IPS DF 4.7 (cell line): Measurements from ENCODE around the gene CDHR3.
"Not testable (repeated sequence)": the region's sequence is repeated elsewhere in the genome, so short reads cannot be mapped to it uniquely, and the experiment has no call there.

Experiments used
- DNase-seq: peaks from one replicate; pipeline ENCODE4 v3.0.0-alpha.2; 2013; ENCODE audit warnings: low spot score; ENCODE audit errors: extremely low read depth

Gene CDHR3, protein sequence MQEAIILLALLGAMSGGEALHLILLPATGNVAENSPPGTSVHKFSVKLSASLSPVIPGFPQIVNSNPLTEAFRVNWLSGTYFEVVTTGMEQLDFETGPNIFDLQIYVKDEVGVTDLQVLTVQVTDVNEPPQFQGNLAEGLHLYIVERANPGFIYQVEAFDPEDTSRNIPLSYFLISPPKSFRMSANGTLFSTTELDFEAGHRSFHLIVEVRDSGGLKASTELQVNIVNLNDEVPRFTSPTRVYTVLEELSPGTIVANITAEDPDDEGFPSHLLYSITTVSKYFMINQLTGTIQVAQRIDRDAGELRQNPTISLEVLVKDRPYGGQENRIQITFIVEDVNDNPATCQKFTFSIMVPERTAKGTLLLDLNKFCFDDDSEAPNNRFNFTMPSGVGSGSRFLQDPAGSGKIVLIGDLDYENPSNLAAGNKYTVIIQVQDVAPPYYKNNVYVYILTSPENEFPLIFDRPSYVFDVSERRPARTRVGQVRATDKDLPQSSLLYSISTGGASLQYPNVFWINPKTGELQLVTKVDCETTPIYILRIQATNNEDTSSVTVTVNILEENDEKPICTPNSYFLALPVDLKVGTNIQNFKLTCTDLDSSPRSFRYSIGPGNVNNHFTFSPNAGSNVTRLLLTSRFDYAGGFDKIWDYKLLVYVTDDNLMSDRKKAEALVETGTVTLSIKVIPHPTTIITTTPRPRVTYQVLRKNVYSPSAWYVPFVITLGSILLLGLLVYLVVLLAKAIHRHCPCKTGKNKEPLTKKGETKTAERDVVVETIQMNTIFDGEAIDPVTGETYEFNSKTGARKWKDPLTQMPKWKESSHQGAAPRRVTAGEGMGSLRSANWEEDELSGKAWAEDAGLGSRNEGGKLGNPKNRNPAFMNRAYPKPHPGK

DNA sequence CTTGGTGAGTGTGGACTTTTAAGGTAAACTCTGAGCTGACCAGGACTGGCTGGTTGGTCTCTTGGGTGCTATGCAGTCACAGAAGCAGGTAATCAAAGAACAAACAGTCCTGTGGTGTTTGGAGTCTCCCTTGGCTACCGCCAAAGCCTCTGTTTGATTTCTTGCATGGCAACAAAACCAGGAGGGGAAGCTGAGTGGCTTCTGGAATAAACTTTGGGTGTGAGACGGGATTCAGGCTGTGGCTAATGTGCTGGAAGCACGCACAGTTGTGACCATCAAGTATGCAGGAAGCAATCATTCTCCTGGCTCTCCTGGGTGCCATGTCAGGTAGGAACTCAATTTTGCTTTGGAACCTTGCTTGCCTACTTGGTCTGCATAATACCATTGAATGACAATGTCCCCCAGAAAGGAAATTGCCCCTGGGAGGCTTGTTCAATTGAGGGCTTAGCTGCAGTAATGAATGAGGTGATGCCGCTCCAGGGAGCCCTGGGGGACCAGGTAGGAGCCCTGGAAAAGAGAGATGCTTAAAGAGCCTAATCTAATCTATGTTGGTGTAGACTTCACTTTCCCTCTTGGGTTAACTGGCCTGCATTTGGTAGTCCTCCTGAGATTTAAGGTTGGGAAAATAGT is at the start of gene CDHR3:
TSS of gene CDHR3 (plus strand) at position 227 of the 630 bp plus-strand sequence. CDS start at position 282, 55 bp downstream.
- DNase-seq, result no peak

DNA sequence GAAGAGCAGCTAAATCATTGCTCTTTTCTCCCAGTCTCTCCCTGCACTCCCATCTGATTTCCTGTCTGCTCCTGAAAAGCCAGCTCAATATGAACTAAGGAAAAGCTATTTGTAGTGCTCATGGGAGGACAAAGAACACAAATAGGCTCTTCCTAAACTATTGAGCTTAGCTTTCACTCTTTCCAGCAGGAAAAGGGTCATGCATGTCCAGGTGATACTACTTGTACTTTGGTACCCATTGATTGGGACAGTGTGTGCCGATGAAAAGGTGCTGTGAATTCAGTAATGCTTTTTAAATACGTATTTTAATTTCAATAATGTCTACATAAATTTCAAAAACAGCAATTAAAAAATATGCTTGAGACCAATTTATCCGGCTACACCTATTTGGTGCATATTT is 49.1 kb upstream of the CDHR3 start:
- no peak for DNase-seq

DNA sequence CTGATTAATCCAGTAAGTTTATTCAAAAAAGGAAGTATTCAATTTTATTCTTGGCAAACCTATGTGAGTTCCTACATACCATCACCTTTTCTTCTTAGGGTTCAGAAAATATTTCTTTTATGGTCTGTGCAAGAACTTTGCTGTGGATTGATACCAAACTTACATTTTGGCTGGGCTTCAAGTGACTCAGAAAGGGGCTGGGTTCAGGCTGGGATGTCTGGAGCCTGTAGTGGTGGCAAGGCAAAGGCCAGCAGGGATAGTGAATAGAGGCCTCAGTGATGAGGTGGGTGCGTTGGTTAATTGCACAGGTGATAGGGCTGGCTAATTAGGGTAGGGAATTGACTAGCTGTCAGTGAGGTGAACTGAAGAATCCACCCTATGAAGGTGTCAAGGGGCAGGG is 46.5 kb upstream of the CDHR3 start:
- no peak for DNase-seq

DNA sequence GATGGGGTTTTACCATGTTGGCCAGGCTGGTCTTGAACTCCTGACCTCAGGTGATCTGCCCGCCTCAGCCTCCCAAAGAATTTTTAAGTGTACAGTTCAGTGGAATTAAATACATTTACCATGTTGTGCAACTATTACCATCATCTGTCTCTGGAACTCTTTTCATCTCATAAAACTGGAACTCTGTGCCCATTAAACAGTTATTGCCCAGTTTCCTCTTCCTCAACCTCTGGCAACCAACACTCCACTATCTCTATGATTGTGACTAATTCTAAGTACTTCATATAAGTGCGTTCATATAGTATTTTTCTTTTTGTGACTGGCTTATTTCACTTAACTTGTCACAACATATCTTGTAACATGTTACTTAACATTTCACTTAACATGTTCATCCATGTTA is 45.4 kb upstream of the CDHR3 start:
- DNase-seq, result no peak

DNA sequence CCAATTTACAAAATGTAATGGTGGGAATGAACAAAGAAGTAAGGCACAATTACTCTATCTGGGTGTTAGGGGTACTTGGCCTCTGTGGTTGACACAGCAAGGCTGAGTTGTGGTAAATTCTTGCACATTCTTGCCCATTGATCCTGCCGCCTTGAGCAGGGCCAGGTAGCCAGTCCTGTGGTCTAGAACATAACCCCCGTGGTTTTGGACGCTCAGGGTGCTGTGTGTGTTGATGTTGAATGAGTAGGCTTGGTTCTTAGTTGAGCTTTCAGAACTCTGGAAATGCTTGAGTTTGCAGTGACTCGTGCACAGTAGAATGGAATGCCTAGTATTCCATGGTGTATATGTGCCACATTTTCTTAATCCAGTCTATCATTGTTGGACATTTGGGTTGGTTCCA is 42.3 kb upstream of the CDHR3 start:
- no peak for DNase-seq

DNA sequence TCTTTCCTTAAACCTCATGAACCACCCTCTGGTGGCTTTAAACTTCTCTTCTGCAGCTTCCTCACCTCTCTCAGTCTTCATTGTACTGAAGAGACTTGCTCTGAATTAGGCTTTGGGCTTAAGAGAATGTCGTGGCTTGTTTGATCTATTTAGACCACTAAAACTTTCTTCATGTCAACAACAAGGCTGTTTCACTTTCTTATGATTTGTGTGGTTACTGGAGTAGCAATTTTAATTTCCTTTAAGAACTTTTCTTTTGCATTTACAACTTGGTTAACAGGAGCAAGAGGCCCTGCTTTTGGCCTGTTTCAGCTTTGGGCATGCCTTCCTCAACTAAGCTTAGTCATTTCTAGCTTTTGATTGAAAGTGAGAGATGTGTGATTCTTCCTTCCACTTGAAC is 38.1 kb upstream of the CDHR3 start:
- DNase-seq, result no peak

DNA sequence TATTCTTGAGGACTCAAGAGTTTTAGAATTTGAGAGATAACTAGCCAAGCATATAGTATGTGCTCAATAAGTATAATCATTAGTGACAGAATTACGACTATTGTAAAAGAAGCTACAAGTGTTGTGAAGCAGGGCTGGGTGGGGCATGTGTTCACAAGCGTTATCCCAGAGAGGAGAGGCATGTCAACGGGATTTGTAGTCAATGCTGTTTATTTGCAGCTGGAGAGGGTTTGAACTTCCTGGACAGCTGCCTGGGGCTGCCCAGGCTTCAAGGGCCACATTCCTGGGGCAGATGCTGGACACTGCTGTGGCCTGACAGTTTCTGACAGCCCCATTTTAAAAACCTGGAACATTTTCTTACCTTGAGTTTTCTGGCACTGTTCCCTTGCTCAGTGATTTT is 36.9 kb upstream of the CDHR3 start:
- no peak for DNase-seq

DNA sequence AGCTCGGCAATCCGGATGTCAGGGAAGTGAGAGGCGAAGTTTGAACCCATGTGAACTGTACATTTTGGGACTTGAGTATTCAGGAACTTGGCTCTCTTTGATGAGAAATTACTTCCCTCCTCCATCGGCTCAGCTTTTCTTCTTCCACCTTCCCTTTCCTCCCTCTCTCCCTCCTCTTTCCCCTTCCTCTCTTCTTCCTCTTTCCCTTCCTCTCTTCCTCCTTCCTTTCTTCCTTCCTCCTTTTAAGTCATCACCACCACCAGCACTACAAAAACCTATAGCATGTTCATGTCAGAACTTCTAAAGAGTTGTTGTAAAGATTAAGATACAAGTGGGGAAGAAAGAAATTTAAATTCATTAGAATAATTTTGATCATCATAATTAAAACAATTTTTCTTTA is 31.9 kb upstream of the CDHR3 start:
- no peak for DNase-seq

DNA sequence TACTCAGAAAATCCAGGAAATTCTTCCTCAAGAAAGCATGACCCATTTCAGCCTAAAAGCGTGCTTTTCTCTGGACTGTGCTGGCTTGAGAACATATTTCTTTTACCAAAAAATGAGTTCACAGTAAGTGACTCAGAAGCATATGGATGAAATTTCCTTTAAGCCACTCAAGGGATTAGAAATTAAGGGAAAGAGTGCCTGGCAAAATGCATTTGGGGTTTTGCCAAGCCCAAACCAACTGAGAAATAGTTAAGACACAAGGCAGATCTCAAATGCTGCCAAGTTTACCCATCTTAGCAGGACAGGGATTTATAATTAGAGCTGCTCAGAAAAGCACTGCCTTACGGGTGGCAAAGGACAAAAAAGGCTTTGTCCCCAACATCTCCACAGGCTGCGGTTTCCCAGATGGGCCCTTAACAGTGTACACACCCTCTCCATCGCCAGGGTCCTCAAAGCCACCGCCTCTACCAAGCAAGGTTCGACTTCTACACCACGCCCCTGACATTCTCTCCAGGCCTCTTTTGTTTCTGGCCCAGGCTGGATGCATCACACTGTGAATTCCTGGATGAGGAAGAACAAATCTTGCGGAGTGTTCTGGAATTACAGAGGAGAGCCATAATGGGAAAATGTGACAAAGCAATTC is 30.1 kb upstream of the CDHR3 start:
- DNase-seq, result peak; percentile 5

DNA sequence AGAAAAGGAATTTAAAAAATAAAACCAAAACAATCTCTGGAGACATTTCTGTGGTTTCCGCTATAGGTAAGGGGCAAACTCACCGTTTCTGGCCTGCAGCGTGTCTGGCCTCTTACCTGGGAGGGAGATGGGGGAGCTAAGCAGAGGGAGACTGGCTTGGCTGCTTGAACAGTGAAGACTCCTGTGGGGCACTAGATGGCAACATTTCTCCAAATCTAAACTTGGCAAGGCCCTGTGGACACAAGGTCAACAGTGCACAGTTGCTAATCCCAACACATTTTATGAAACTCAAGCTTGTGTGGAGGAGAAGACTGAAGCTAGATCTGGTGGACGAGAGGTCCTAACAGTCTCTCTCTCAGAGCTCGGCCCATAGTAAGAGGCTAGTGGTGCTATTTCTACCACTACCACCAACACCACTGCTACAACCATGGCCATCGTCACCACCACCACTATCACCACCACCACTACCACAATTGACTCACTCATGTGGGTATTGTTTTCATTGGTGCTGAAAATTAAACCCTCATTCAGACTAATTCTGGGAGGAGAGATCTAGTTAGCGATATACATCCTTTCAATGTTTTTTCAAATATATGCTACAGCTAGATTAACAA is 28.4 kb upstream of the CDHR3 start:
- peak; percentile 33 for DNase-seq

DNA sequence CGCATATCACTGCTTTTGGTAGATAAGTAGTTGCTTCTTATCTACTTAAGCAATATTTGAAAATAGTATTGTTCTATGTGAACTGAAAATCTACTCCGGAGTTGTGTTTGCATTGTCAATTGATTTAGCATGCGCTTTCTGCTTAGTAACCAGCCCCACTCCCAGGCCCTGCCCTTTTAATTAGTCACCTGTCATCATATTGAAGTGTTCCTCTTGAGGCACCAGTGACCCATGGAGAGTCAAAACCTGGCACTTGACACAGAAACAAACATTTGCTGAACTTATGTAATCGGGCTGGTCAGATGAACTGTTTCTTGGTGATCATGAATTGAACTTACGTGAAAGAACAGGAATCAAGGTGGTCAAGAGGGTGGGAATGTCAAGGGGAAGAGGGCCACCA is 27.8 kb upstream of the CDHR3 start:
- no peak for DNase-seq

DNA sequence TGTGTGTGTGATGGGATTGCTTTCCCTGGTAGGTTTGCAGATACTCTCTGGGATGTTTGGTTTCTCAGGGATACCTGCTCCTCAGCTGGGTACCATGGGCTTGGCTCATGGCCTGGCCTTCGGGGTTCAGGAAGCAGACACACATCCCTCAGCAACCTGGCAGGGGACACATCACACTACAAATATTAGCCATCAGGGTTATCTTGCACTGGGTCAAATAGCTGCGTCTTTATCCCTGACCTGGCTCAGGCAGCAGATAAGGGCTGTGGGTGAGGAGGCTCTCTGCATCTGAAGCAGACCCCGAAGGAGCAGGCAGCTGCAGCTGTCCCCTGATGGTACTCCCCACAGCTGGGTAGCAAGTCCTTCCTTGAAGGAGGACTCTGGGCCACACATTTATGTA is 25.7 kb upstream of the CDHR3 start:
- no peak for DNase-seq

DNA sequence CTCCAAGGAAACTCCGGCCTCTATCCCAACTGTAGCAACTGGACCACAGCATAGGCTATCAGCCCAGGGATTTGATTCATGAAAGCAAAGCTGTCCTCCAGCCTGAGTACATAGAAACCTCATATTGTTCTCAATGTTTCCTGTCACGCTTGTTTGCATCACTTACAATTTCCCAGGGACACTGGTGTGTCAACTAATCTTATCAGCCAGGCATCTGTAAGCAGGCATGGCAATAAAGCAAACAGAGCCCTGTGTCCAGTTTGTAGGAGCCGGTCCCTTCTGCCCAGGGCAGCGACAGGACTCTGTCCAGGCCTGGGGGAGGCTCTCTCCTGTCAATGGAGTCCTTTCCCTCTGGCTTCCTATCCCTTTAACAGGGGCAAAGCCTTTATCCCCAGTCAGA is 23.0 kb upstream of the CDHR3 start:
- no peak for DNase-seq

DNA sequence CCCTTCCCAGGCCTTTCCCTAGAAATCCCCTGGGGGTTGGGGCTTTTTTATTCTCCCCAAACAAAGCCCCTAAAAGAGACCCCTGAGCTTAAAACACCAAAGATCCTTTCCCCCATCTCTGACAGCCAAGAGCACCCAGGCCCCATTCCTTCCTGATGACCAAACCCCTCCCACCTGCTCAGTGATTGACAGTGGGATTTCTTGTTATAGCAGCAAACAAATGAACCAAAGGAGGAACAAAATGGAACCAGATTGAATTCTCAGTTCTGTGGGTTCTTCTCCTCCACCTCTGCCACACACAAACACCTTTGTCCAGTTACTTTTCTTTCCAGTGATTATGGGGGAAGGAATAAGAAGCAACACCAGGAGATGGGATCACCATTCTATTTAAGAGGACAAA is 21.5 kb upstream of the CDHR3 start:
- DNase-seq, result no peak

DNA sequence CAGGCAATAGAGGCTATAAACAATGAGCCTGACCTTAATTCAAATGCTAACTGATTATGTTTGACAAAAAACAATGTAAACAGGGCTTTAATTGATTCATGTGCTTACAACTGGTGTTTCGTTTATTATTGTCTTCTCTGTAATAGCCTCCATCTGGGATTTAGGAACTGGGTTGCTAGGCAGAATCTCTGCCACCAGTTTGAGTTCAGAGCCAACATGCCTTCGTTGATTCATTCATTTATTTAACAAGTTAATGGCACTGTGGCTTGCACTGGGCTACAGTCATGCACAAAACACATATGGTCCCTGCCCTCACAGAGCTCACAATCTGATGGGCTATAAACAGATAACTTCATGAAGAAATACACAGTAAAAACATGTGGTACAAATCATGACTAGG is 19.6 kb upstream of the CDHR3 start:
- DNase-seq, result no peak

DNA sequence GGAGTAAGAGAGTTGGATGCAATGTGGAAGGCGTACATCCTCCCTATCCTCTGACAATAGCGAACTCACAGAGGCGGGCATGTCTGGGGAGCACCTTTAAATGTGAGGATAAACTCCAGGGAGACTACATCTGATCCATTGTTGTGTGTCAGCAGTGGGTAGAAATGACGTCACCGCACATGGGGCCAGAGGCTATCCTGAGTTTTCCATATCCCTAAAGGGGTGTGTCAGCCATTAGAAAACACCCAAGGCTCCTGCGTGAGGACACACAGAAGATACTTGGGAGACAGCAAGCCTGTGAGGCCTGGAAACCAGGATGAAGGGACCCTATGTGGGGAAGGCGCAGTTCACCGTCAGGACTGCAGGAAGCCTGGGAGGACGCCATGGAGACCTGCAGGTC is 17.2 kb upstream of the CDHR3 start:
- DNase-seq, result no peak

DNA sequence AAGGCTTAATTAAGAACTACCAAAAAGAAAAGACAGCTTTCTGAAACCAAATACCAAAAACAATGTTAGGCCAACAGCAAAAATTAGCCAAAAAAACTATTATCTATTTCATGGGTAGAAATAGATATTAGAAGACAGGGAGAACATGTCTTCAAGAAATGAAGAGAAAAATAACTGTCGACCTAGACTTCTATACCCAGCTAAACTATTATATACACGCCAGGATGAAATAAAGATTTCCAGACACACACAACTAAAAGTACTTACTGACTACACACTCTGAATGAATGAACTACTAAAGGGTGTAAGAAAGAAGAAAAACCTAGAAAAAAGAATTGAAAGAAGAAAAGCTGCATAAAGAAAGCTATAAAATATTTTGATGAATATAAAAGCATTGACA is 11.5 kb upstream of the CDHR3 start:
- no peak for DNase-seq

DNA sequence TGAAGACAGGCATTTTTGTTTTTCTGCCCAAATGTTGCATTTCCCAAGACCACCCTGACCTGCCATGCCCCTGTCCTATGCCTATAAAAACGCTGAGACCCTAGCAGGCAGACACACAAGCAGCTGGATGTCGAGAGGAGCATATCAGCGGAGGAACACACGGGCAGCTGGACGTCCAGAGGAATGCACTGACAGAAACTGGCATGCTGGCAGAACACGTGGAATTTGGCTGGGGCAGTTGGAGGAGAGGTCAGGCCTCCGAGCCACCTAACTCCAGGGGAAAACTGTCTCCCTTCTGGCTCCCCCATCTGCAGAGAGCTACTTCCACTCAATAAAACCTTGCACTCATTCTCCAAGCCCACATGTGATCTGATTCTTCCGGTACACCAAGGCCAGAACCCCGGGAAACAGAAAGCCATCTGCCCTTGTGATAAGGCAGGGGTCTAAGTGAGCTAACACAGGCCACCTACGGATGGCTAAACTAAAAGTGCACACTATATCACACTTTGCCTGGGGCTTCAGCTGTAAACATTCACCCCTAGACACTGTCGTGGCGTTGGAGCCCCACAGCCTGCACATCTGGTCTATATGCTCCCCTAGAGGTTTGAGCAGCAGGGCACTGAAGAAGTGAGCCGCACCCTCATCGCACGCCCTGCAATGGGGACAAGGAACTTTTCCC is 10.0 kb upstream of the CDHR3 start:
- DNase-seq, result no peak

DNA sequence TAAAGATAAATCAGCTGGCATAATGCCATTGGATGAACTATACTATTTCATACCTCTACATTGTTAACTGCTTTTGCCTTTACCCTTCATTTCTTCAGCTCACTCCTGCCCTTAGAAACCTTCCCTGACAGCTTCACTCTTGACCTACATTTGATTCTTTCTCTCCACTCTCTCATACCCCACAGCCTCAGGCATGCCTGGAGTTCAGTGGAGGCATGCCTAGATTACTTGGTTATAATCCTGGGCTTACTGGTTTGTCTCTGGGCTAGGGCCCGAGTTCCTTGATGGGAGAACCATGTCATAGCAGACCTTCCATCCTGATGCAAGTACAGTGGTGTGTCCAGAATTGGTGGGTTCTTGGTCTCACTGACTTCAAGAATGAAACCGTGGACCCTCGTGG is 8.4 kb upstream of the CDHR3 start:
- no peak for DNase-seq

DNA sequence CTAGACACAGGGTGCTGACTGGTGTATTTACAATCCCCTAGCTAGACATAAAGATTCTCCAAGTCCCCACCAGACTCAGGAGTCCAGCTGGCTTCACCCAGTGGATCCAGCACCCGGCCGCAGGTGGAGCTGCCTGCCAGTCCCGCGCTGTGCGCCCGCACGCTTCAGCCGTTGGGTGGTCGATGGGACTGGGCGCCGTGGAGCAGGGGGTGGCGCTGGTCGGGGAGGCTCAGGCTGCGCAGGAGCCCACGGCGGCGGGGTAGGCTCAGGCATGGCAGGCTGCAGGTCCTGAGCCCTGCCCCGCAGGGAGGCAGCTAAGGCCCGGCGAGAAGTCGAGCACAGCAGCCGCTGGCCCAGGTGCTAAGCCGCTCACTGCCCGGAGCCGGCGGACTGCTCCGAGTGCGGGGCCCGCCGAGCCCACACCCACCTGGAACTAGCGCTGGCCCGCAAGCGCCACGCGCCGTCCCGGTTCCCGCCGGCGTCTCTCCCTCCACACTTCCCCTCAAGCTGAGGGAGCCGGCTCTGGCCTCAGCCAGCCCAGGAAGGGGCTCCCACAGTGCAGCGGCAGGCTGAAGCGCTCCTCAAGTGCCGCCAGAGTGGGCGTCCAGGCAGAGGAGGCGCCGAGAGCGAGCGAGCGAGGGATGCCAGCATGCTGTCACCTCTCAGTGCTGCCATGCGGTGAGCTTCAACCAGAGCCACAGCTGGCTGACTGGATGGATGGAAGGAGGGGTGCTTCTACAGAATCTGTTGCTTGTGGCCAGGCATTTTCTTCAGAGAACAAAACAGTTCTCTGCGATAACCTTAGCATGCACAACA is 7.2 kb upstream of the CDHR3 start:
- DNase-seq, result not testable (repeated sequence)
